Effector memory CD8-positive, alpha-beta T cell (primary cell): ENCODE data around the gene XYLB.

Experiments
- ATAC-seq: fragments of 150-1000 bp; cut with Tn5 transposase; replicated peaks from 2 replicates; pipeline ENCODE4 v1.10.0; 2021; ENCODE audit warnings: mild to moderate bottlenecking, moderate library complexity
- DNase-seq, 3 experiments: peaks; one replicate each; pipeline ENCODE4 v3.0.0; 2021
- H3K27ac Mint-ChIP-seq, 2 donors: one replicate each; pipeline ENCODE4 v1.8.0; 2022; ENCODE audit warnings: mild to moderate bottlenecking in 2 of 2, mixed read lengths in 2 of 2, moderate library complexity in 2 of 2
- H3K27me3 Mint-ChIP-seq, 2 donors: one replicate each; pipeline ENCODE4 v1.8.0; 2022; ENCODE audit warnings: mixed read lengths in 2 of 2
- H3K36me3 Mint-ChIP-seq: one replicate; pipeline ENCODE4 v1.8.0; 2022; ENCODE audit warnings: mild to moderate bottlenecking, moderate library complexity, mixed read lengths; ENCODE audit not compliant: insufficient read depth
- H3K4me1 Mint-ChIP-seq, 2 donors: one replicate each; pipeline ENCODE4 v1.8.0; 2022; ENCODE audit warnings: low read depth in 2 of 2, mixed read lengths in 2 of 2
- H3K4me3 Mint-ChIP-seq, 2 donors: one replicate each; pipeline ENCODE4 v1.8.0; 2022; ENCODE audit warnings: mild to moderate bottlenecking in 2 of 2, mixed read lengths in 2 of 2, moderate library complexity in 2 of 2
- H3K9me3 Mint-ChIP-seq, 2 donors: one replicate each; pipeline ENCODE4 v1.8.0; 2022; ENCODE audit warnings: mixed read lengths in 2 of 2

XYLB gene

GRCh38 chr3:38375488-38376097 is 29.0 kb downstream of the XYLB start:
- Mint-ChIP-seq H3K27ac (peak overlapping the region in 1 of 2 donors; percentile 88), H3K4me3 (peak overlapping the region in 1 of 2 donors; percentile 78)

GRCh38 chr3:38376098-38376816 is 29.7 kb downstream of the XYLB start:
- Mint-ChIP-seq H3K36me3 (no peaks in the 10 kb centered on the region), H3K9me3 (no peaks in the 10 kb centered on the region), H3K4me1 (peaks cover 16 to 36% of the 10 kb centered on the region in 2 donors), H3K4me3 (no peak overlapping the region), H3K27me3 (no peaks in the 10 kb centered on the region), H3K27ac (peak overlapping the region in 1 of 2 donors; percentile 88)
- no peak for ATAC-seq
- DNase-seq = no peak

More at GRCh38 chr3:38375488-38376097, 29.0 kb downstream of the XYLB start:
- Mint-ChIP-seq H3K27me3 (no peaks in the 10 kb centered on the region), H3K9me3 (no peaks in the 10 kb centered on the region), H3K36me3 (no peaks in the 10 kb centered on the region), H3K4me1 (peaks cover 16 to 38% of the 10 kb centered on the region in 2 donors)
- DNase-seq (no peak), ATAC-seq (no peak)

- Mint-ChIP-seq H3K9me3 (no peaks in the 10 kb centered on the region), H3K4me1 (peaks cover 6 to 22% of the 10 kb centered on the region in 2 donors), H3K4me3 (no peak overlapping the region), H3K27me3 (no peaks in the 10 kb centered on the region), H3K36me3 (no peaks in the 10 kb centered on the region), H3K27ac (peak overlapping the region in 1 of 2 donors; percentile 44)
- no peak for DNase-seq
- no peak for ATAC-seq
Measured at GRCh38 chr3:38379201-38379770, 32.7 kb downstream of the XYLB start.

GRCh38 chr3:38382506-38383080 is 36.0 kb downstream of the XYLB start:
- no peaks in the 10 kb centered on the region for H3K36me3 Mint-ChIP-seq
- H3K9me3 Mint-ChIP-seq = no peaks in the 10 kb centered on the region
- no peak overlapping the region for H3K4me3 Mint-ChIP-seq
- no peaks in the 10 kb centered on the region for H3K27me3 Mint-ChIP-seq
- ATAC-seq (no peak), DNase-seq (no peak)
- peaks cover 0 to 4% of the 10 kb centered on the region in 2 donors for H3K4me1 Mint-ChIP-seq
- no peak overlapping the region for H3K27ac Mint-ChIP-seq

- Mint-ChIP-seq H3K4me1 (peaks cover 0 to 1% of the 10 kb centered on the region in 2 donors), H3K36me3 (no peaks in the 10 kb centered on the region)
Measured at GRCh38 chr3:38383156-38383875, 36.7 kb downstream of the XYLB start.

GRCh38 chr3:38386992-38387750 is 40.6 kb downstream of the XYLB start:
- Mint-ChIP-seq H3K4me1 (no peaks in the 10 kb centered on the region), H3K27ac (no peak overlapping the region)

More at GRCh38 chr3:38383156-38383875, 36.7 kb downstream of the XYLB start:
- ATAC-seq (no peak), DNase-seq (no peak)
- H3K27me3 Mint-ChIP-seq = no peaks in the 10 kb centered on the region
- no peak overlapping the region for H3K27ac Mint-ChIP-seq
- no peak overlapping the region for H3K4me3 Mint-ChIP-seq
- H3K9me3 Mint-ChIP-seq = no peaks in the 10 kb centered on the region

GRCh38 chr3:38387862-38388261 is 41.3 kb downstream of the XYLB start:
- Mint-ChIP-seq H3K27ac (no peak overlapping the region), H3K4me1 (no peaks in the 10 kb centered on the region), H3K4me3 (no peak overlapping the region), H3K27me3 (no peaks in the 10 kb centered on the region), H3K9me3 (no peaks in the 10 kb centered on the region), H3K36me3 (no peaks in the 10 kb centered on the region)
- ATAC-seq (no peak), DNase-seq (no peak)

More at GRCh38 chr3:38386992-38387750, 40.6 kb downstream of the XYLB start:
- no peak for ATAC-seq
- H3K27me3 Mint-ChIP-seq = no peaks in the 10 kb centered on the region
- no peak overlapping the region for H3K4me3 Mint-ChIP-seq
- no peaks in the 10 kb centered on the region for H3K9me3 Mint-ChIP-seq
- H3K36me3 Mint-ChIP-seq = no peaks in the 10 kb centered on the region
- DNase-seq = no peak

GRCh38 chr3:38392604-38393163 is 46.1 kb downstream of the XYLB start:
- DNase-seq = no peak
- ATAC-seq = no peak
- Mint-ChIP-seq H3K9me3 (no peaks in the 10 kb centered on the region), H3K36me3 (no peaks in the 10 kb centered on the region), H3K27me3 (no peaks in the 10 kb centered on the region), H3K27ac (no peak overlapping the region), H3K4me3 (no peak overlapping the region), H3K4me1 (no peaks in the 10 kb centered on the region)

GRCh38 chr3:38396239-38396638 is 49.7 kb downstream of the XYLB start:
- no peaks in the 10 kb centered on the region for H3K9me3 Mint-ChIP-seq
- DNase-seq = no peak
- no peaks in the 10 kb centered on the region for H3K4me1 Mint-ChIP-seq
- no peak overlapping the region for H3K27ac Mint-ChIP-seq
- ATAC-seq = no peak
- H3K4me3 Mint-ChIP-seq = no peak overlapping the region
- no peaks in the 10 kb centered on the region for H3K27me3 Mint-ChIP-seq
- H3K36me3 Mint-ChIP-seq = no peaks in the 10 kb centered on the region

GRCh38 chr3:38396861-38397260 is 50.3 kb downstream of the XYLB start:
- H3K4me1 Mint-ChIP-seq = no peaks in the 10 kb centered on the region
- ATAC-seq (no peak), DNase-seq (no peak)
- H3K36me3 Mint-ChIP-seq = no peaks in the 10 kb centered on the region
- no peak overlapping the region for H3K4me3 Mint-ChIP-seq
- no peaks in the 10 kb centered on the region for H3K9me3 Mint-ChIP-seq
- no peak overlapping the region for H3K27ac Mint-ChIP-seq
- H3K27me3 Mint-ChIP-seq = no peaks in the 10 kb centered on the region

GRCh38 chr3:38397320-38397719 is 50.7 kb downstream of the XYLB start:
- no peak for ATAC-seq
- Mint-ChIP-seq H3K9me3 (no peaks in the 10 kb centered on the region), H3K4me1 (no peaks in the 10 kb centered on the region), H3K4me3 (no peak overlapping the region), H3K27me3 (no peaks in the 10 kb centered on the region), H3K36me3 (no peaks in the 10 kb centered on the region), H3K27ac (no peak overlapping the region)
- no peak for DNase-seq

GRCh38 chr3:38401246-38401962 is 54.8 kb downstream of the XYLB start:
- H3K9me3 Mint-ChIP-seq = no peaks in the 10 kb centered on the region
- H3K27ac Mint-ChIP-seq = no peak overlapping the region
- ATAC-seq = no peak
- no peaks in the 10 kb centered on the region for H3K36me3 Mint-ChIP-seq
- no peaks in the 10 kb centered on the region for H3K27me3 Mint-ChIP-seq
- no peak overlapping the region for H3K4me3 Mint-ChIP-seq
- no peak for DNase-seq
- H3K4me1 Mint-ChIP-seq = no peaks in the 10 kb centered on the region
